OCI-LY1 (cell line): ENCODE measurements around the gene ABCA4.

Source experiments
- H2AFZ ChIP-seq: fragments of 200-600 bp; sonication (generic), shearing (Covaris generic); 2 replicates; pipeline ENCODE4 v1.6.0; 2014; ENCODE audit warnings: antibody characterized with exemption, mild to moderate bottlenecking, low read length
- H3F3A ChIP-seq: fragments of 200-600 bp; sonication (generic), shearing (Covaris generic); 2 replicates; pipeline ENCODE4 v1.6.0; 2014; ENCODE audit warnings: mild to moderate bottlenecking, antibody characterized with exemption, low read length, moderate library complexity; ENCODE audit not compliant: insufficient read depth
- H3K27ac ChIP-seq: fragments of 200-600 bp; sonication (generic); 2 replicates; pipeline ENCODE4 v1.5.1; 2014; ENCODE audit warnings: low read length, mixed run types, mild to moderate bottlenecking, low read depth; ENCODE audit not compliant: poor library complexity, severe bottlenecking
- H3K27me3 ChIP-seq: fragments of 200-600 bp; sonication (generic); 2 replicates; pipeline ENCODE4 v1.6.0; 2014; ENCODE audit warnings: antibody characterized with exemption, mild to moderate bottlenecking, low read length, moderate library complexity; ENCODE audit not compliant: insufficient read depth
- H3K36me3 ChIP-seq: fragments of 200-600 bp; sonication (generic); 2 replicates; pipeline ENCODE4 v1.6.1; 2014; ENCODE audit warnings: mild to moderate bottlenecking, antibody characterized with exemption, low read length, moderate library complexity, mixed read lengths; ENCODE audit not compliant: insufficient read depth
- H3K4me1 ChIP-seq: fragments of 200-600 bp; sonication (generic); 2 replicates; pipeline ENCODE4 v1.5.1; 2014; ENCODE audit warnings: mild to moderate bottlenecking, low read length, moderate library complexity; ENCODE audit not compliant: insufficient read depth, severe bottlenecking
- H3K4me2 ChIP-seq: fragments of 200-600 bp; sonication (generic), shearing (Covaris generic); 2 replicates; pipeline ENCODE4 v1.6.1; 2014; ENCODE audit warnings: low read length
- H3K4me3 ChIP-seq: fragments of 200-600 bp; sonication (generic); 2 replicates; pipeline ENCODE4 v1.5.1; 2014; ENCODE audit warnings: low read length, low read depth, mild to moderate bottlenecking, mixed read lengths; ENCODE audit not compliant: poor library complexity, severe bottlenecking
- H3K79me2 ChIP-seq: fragments of 200-600 bp; shearing (Covaris generic); 2 replicates; pipeline ENCODE4 v1.6.1; 2016; ENCODE audit warnings: mixed run types, low read length, mixed read lengths; ENCODE audit not compliant: insufficient read depth
- H3K9ac ChIP-seq: fragments of 200-600 bp; sonication (generic), shearing (Covaris generic); 2 replicates; pipeline ENCODE4 v1.6.1; 2014; ENCODE audit warnings: mild to moderate bottlenecking, low read length, mixed read lengths
- H3K9me2 ChIP-seq: fragments of 200-600 bp; sonication (generic), shearing (Covaris generic); 2 replicates; pipeline ENCODE4 v1.6.1; 2014; ENCODE audit warnings: low read depth, mild to moderate bottlenecking, low read length, mixed read lengths
- H3K9me3 ChIP-seq: fragments of 200-600 bp; shearing (Covaris generic); 2 replicates; pipeline ENCODE4 v1.6.1; 2014; ENCODE audit warnings: low read length, mixed read lengths
- H4K20me1 ChIP-seq: fragments of 200-600 bp; sonication (generic), shearing (Covaris generic); 2 replicates; pipeline ENCODE4 v1.6.0; 2016; ENCODE audit warnings: mild to moderate bottlenecking, low read length; ENCODE audit not compliant: insufficient read depth
- EZH2 ChIP-seq: fragments of 200-600 bp; sonication (generic), shearing (Covaris generic); IDR thresholded peaks from 2 replicates; pipeline ENCODE4 v1.8.0; 2017; ENCODE audit warnings: borderline replicate concordance, mixed run types, mild to moderate bottlenecking, antibody characterized with exemption, low read length, moderate library complexity, mixed read lengths
- TF ChIP-seq, protein P1 (sequence below): fragments of 200-600 bp; sonication (generic), shearing (Covaris generic); IDR thresholded peaks from 2 replicates; pipeline ENCODE4 v1.5.1; 2017; ENCODE audit warnings: mild to moderate bottlenecking, antibody characterized with exemption, low read length, moderate library complexity, mixed read lengths

The ABCA4 gene

DNA sequence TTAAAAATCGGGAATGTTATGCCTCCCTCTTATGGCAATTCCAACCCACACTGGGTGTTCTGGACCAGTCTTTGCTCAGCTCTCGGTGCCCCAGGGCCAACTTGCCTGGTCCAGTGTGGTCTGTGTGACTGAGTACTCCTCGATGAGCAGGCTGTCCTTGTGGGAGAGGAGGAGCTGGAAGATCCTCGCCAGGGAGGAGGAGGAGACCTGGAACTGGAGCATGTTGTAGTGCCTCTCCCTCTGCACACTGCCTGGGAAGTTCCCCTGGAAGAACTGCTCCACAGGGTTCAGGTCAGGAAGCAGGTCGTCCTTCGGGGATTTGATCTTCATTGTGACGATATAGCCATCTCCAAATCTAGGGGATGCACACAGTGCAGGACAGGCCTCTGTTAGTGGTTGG is 123.2 kb downstream of the ABCA4 start:
- Histone ChIP-seq H3F3A (no peaks in the 10 kb centered on the region), H4K20me1 (no peaks in the 10 kb centered on the region), H3K9me3 (no peaks in the 10 kb centered on the region), H3K4me1 (no peaks in the 10 kb centered on the region), H3K4me2 (no peak overlapping the region), H3K9me2 (no peaks in the 10 kb centered on the region), H3K36me3 (no peaks in the 10 kb centered on the region), H3K27ac (no peak overlapping the region), H3K27me3 (no peaks in the 10 kb centered on the region), H3K9ac (no peak overlapping the region), H3K79me2 (no peaks in the 10 kb centered on the region), H2AFZ (no peak overlapping the region), H3K4me3 (no peak overlapping the region)
- TF ChIP-seq, protein P1, sequence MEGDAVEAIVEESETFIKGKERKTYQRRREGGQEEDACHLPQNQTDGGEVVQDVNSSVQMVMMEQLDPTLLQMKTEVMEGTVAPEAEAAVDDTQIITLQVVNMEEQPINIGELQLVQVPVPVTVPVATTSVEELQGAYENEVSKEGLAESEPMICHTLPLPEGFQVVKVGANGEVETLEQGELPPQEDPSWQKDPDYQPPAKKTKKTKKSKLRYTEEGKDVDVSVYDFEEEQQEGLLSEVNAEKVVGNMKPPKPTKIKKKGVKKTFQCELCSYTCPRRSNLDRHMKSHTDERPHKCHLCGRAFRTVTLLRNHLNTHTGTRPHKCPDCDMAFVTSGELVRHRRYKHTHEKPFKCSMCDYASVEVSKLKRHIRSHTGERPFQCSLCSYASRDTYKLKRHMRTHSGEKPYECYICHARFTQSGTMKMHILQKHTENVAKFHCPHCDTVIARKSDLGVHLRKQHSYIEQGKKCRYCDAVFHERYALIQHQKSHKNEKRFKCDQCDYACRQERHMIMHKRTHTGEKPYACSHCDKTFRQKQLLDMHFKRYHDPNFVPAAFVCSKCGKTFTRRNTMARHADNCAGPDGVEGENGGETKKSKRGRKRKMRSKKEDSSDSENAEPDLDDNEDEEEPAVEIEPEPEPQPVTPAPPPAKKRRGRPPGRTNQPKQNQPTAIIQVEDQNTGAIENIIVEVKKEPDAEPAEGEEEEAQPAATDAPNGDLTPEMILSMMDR, result no peak
- TF ChIP-seq EZH2, result no peak

DNA sequence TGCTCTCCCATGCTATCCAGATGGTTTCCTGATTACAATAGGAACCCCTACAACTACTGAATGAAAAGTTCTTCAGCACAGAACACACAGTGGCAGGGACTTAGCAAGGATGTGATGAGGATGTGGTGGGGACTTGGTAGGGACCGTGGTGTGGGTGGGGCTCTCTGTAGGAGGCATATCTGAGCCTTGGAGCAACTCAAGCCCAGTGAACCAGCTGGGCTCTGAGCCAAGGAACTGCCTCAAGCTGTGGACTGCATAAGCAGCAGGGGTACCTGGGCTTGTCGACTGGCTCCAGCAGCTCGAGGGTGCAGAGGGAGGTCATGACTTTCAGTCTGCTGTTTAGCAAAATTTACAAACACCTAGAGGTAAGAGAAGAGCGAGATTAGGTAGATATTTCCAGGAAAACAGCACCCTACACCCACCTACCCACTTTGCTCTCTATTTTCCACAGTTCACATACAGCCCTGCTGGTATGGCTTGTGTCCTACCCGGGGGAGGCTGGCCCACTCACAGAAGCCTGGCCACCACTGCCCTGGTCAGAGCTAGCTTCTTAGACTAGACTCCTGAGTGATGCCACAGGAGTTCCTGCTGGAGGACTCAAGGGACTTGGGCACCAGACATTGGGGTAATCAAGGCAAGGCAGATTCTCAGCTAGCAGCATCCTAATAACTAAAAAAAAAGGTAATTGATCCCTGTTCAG is 125.0 kb downstream of the ABCA4 start:
- Histone ChIP-seq H3K9me2 (no peaks in the 10 kb centered on the region), H3K27me3 (no peaks in the 10 kb centered on the region), H3F3A (no peaks in the 10 kb centered on the region), H3K79me2 (no peaks in the 10 kb centered on the region), H3K4me1 (no peaks in the 10 kb centered on the region), H4K20me1 (no peaks in the 10 kb centered on the region), H3K27ac (no peak overlapping the region), H3K9ac (no peak overlapping the region), H2AFZ (no peak overlapping the region), H3K36me3 (no peaks in the 10 kb centered on the region), H3K4me2 (no peak overlapping the region), H3K9me3 (no peaks in the 10 kb centered on the region), H3K4me3 (no peak overlapping the region)
- no peak for TF ChIP-seq EZH2
- TF ChIP-seq, protein P1, result no peak

DNA sequence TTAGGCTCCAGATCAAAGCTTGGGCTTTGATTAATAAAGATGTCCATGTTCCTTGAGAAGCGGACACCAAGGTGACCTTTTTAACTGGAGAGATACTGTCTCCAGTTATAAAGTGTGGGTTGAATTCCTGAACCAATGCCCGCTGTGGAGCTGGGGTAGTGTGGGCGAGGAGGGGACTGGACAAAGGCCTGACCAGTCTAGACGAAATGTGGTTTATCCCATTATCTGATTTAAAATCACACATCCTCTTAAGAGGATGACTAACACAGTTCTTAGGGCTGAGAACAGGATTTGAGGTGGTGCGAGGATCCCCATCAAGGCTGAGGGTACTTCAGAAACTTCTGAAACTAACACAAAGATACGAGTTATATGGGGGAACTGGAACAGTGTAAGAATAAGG is 127.2 kb downstream of the ABCA4 start:
- TF ChIP-seq, protein P1, result no peak
- Histone ChIP-seq H3K4me3 (no peak overlapping the region), H2AFZ (no peak overlapping the region), H3K4me1 (no peaks in the 10 kb centered on the region), H3K27ac (no peak overlapping the region), H3K9me2 (no peaks in the 10 kb centered on the region), H3K9ac (no peak overlapping the region), H3K79me2 (no peaks in the 10 kb centered on the region), H3F3A (no peaks in the 10 kb centered on the region), H3K4me2 (no peak overlapping the region), H3K36me3 (no peaks in the 10 kb centered on the region), H3K27me3 (no peaks in the 10 kb centered on the region), H3K9me3 (no peaks in the 10 kb centered on the region), H4K20me1 (no peaks in the 10 kb centered on the region)
